HepG2 (cell line): Measurements from ENCODE around the gene NACC2.

Source experiments
- ETV6 ChIP-seq: sonication (generic); formaldehyde crosslinking; conservative IDR thresholded peaks from 2 replicates; pipeline ENCODE4 v1.4.0; 2020; ENCODE audit warnings: missing genetic modification reagents
- GABPB1 ChIP-seq: IDR thresholded peaks from 2 replicates; pipeline ENCODE4 v1.6.1; 2016; ENCODE audit warnings: mild to moderate bottlenecking, missing genetic modification reagents, moderate library complexity, missing compliant biosample characterization
- KLF11 ChIP-seq: IDR thresholded peaks from 2 replicates; pipeline ENCODE4 v1.6.1; 2016; ENCODE audit warnings: missing compliant biosample characterization
- RBM39 ChIP-seq: fragments of 200-400 bp; formaldehyde crosslinking; IDR thresholded peaks from one replicate; pipeline ENCODE4 v1.6.1; 2018; ENCODE audit warnings: antibody characterized with exemption, mild to moderate bottlenecking, low read depth, low read length; ENCODE audit not compliant: poor library complexity, severe bottlenecking

DNA sequence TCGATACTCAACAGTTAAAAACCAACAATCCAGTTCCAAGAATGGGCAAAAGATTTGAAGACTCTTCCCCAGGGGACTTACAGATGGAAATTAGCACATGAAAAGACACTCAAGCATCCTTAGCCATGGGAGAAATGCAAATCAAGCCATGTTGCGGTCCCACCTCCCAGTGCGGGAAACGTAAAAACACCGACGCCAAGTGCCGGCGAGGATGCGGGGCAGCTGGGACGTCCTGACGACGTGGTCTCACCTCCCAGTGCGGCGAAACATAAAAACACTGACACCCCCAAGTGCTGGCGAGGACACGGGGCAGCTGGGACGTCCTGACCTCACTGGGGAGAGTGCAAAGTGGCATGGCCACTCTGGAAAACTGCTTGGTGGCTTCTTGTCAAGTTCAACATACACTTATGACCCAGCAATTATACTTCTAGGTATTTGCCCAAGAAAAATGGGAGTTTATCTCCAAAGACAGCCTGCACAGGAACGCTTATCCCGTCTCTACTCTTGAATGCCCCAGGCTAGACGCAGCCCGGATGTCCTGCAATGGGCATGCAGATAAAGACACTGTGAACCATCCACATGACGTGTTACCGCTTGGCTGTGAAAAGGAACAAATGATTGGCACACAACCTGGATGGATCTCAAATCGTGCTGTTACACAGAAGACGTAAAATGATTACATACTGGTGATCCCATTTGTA lies 73.8 kb downstream of the NACC2 start:
- TF ChIP-seq KLF11 (CRISPR knock-in tag) (no peak), ETV6 (no peak), GABPB1 (CRISPR knock-in tag) (no peak), RBM39 (no peak)
